Thyroid gland (tissue), 4 donors: ENCODE measurements around the gene TSKU. TPM values are rescaled to one million over a fixed set of nuclear protein-coding genes. Genes with fewer than 3 reads are reported as not detected.

Experiments
- DNase-seq, 2 donors: peaks; one replicate each; pipeline ENCODE4 v3.0.0-alpha.2; 2019
- H3K27ac ChIP-seq, 3 donors: fragments of 200-600 bp; sonication (generic); 1 replicate in 2 of 3; 2 replicates in 1 of 3; pipeline ENCODE4 v1.5.1; 2016 to 2019; ENCODE audit warnings: mild to moderate bottlenecking in 1 of 3, moderate library complexity in 1 of 3
- H3K27me3 ChIP-seq: fragments of 200-600 bp; sonication (generic); one replicate; pipeline ENCODE4 v1.5.1; 2019
- H3K36me3 ChIP-seq, 2 donors: fragments of 200-600 bp; sonication (generic); one replicate each; pipeline ENCODE4 v1.5.1; 2016 to 2019
- H3K4me1 ChIP-seq, 2 donors: fragments of 200-600 bp; sonication (generic); one replicate each; pipeline ENCODE4 v1.5.1; 2017 to 2019
- H3K4me3 ChIP-seq, 3 donors: fragments of 200-600 bp; sonication (generic); replicated peaks in 1 of 3; 1 replicate in 2 of 3; 2 replicates in 1 of 3; pipeline ENCODE4 v1.5.1; 2016; ENCODE audit warnings: mild to moderate bottlenecking in 1 of 3
- H3K9me3 ChIP-seq: fragments of 200-600 bp; sonication (generic); one replicate; pipeline ENCODE4 v1.5.1; 2017
- POLR2A ChIP-seq, 2 donors: fragments of 450-650 bp; IDR thresholded peaks; one replicate each; pipeline ENCODE4 v1.6.1; 2017; ENCODE audit warnings: antibody characterized with exemption in 2 of 2, mild to moderate bottlenecking in 2 of 2, moderate library complexity in 1 of 2
- WGBS, 2 donors: methylation state at CpG; one replicate each; pipeline ENCODE4 v1.1.5; 2017; 5-methylcytosine and 5-hydroxymethylcytosine counted together
- intact Hi-C: fragments of 100-400 bp; cut with DNase I; formaldehyde crosslinking; loops from one replicate; pipeline ENCODE4 v1.15.1; 2023
- total RNA-seq, 4 donors: library from RNA; depleted of rRNA; stranded (reverse); fragments of >200 nt; gene quantifications; one replicate each; pipeline ENCODE4 v1.2.3, GENCODE V29; 2016
- TF ChIP-seq, protein P1 (sequence below), 6 experiments: fragments of 200-600 bp in 3 of 6; fragments of 450-650 bp in 3 of 6; sonication (generic) in 3 of 6; IDR thresholded peaks; one replicate each; pipeline ENCODE4 v1.5.1; 2016 to 2019; ENCODE audit warnings: antibody characterized with exemption in 6 of 6, mild to moderate bottlenecking in 2 of 6, inconsistent platforms in 1 of 6, moderate library complexity in 1 of 6

TSKU gene
- total RNA-seq, 4 donors from 2014 or later = 95.6 to 152 (median 99.2) TPM

DNA sequence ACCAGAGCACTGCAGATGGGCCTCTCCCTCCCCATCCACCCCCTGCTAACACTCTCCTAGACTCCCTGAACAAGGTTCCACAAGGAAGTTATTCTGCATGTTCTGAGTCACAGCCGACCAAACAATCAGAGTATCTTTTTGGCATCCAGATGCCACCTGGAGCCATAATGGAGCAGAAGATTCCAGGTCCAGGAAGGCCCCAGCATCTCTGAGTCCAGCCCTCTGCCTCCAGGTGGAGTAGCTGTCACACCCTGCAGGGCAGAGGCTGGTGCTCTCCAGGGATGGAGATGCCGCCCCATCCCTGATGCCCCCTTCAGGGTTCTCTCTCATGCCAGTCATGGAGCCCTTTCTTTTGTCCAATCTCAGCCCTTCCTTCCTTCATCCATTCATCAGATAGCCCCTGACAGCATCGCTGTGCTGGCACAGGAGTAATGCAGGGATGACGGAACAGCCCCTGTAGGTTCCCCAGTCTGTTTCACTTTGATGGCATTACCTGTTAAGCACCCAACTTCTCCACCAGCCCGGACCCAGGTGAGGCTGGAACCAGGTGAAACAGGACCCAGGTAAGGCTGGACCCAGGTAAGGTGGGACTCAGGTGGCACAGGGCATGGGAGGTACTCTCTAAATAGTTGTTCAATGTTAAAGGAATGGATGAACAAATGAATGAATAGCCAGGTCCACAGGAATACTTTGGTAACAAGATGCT, 20.1 kb upstream of the TSKU start:
- Histone ChIP-seq H3K27ac (no peak overlapping the region), H3K4me3 (no peak overlapping the region), H3K9me3 (no peaks in the 10 kb centered on the region), H3K4me1 (peaks cover 25 to 29% of the 10 kb centered on the region in 2 donors), H3K36me3 (no peaks in the 10 kb centered on the region), H3K27me3 (no peaks in the 10 kb centered on the region)
- intact Hi-C loops = no loop called here
- TF ChIP-seq, protein P1, sequence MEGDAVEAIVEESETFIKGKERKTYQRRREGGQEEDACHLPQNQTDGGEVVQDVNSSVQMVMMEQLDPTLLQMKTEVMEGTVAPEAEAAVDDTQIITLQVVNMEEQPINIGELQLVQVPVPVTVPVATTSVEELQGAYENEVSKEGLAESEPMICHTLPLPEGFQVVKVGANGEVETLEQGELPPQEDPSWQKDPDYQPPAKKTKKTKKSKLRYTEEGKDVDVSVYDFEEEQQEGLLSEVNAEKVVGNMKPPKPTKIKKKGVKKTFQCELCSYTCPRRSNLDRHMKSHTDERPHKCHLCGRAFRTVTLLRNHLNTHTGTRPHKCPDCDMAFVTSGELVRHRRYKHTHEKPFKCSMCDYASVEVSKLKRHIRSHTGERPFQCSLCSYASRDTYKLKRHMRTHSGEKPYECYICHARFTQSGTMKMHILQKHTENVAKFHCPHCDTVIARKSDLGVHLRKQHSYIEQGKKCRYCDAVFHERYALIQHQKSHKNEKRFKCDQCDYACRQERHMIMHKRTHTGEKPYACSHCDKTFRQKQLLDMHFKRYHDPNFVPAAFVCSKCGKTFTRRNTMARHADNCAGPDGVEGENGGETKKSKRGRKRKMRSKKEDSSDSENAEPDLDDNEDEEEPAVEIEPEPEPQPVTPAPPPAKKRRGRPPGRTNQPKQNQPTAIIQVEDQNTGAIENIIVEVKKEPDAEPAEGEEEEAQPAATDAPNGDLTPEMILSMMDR (IDR thresholded peaks at IDR 0.05) = no peak
- TF ChIP-seq POLR2A (IDR thresholded peaks at IDR 0.05) = no peak
- WGBS, 2 donors = 85 to 87% methylated on average over 5 of the region's 5 CpGs
- no peak for DNase-seq

DNA sequence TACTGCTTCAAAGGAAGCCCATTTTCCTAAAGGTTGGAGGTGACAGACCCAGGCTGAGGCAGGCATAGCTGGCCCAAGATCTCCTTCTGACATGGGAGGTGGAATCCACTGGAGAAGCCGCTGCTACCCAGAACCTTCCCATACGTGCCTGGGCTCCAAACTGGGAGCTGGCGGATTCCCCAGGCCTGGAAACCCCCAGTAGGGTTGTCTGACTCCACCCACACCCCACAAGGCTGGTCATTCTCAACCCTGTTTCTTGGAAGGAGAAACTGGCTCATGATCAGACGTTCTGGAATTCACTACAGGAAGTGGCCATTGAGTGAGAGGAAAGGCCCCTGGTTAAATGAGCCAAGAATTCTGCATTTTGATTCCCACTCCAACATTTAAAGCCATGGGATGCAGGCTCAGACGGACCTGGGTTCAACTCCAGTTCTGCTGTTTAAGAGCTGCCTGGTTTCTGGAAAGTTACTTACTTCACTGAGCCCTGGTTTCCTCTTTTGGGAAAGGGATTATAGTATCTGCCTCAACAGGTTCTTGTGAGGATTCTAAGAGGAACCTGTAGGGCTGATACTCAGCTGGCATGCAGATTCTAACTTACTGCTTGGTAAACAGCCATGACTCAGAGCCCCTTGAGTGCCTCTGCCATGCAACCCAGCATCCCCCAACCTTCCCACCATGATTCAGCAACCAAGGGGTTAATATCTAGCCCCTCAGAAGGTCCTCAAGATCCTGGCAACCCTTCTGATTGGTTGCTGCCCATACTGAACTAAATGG, 19.4 kb upstream of the TSKU start:
- TF ChIP-seq POLR2A (IDR thresholded peaks at IDR 0.05) = no peak
- TF ChIP-seq, protein P1 (IDR thresholded peaks at IDR 0.05) = no peak
- H3K4me1 ChIP-seq = peaks cover 32 to 36% of the 10 kb centered on the region in 2 donors
- WGBS, 2 donors = 41% methylated on average over 5 of the region's 5 CpGs
- DNase-seq = no peak
- H3K9me3 ChIP-seq = no peaks in the 10 kb centered on the region
- no peaks in the 10 kb centered on the region for H3K27me3 ChIP-seq
- H3K27ac ChIP-seq = peak overlapping the region in 2 of 3 donors; percentile 3 to 23
- H3K36me3 ChIP-seq = no peaks in the 10 kb centered on the region
- intact Hi-C loops = no loop called here
- no peak overlapping the region for H3K4me3 ChIP-seq

DNA sequence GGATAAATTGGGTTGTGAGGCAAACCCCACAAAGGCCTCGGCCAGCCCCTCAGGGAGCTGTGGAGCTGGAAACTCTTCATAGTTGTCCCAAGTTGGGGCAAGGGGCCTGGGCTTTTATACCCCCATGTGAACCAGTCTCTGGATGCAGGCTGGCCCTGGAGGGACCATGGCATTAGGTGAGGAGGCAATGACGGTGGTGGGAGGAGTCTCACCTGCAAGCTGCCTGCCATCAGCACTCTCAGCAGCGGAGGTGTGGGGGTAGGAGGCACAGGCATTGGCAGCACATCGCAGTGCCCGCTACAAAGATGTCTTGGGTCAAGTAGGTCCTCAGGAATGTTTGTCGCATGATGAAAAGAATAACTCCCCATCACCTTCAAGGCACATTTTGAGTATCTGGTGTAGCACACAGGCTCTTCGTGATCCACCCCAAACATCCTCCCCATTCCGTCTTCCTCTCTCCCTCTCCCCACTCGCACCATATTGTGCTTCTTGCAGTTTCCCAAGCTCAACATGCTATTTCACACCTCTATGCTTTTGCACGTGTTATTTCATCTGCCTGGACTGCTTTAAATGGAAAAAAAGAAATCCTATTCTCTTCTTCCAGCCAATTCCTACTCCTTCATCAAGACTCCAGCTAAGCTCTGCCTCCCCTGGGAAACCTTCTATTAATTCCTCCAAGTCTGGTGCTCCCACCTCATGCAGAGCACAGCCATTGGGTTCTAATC, 18.1 kb upstream of the TSKU start:
- no peak overlapping the region for H3K27ac ChIP-seq
- intact Hi-C loops = no loop called here
- no peak for DNase-seq
- H3K27me3 ChIP-seq = no peaks in the 10 kb centered on the region
- no peak overlapping the region for H3K4me3 ChIP-seq
- H3K36me3 ChIP-seq = no peaks in the 10 kb centered on the region
- peaks cover 39 to 50% of the 10 kb centered on the region in 2 donors for H3K4me1 ChIP-seq
- no peaks in the 10 kb centered on the region for H3K9me3 ChIP-seq
- WGBS, 2 donors = 88 to 94% methylated on average over 8 to 10 of the region's 10 CpGs
- TF ChIP-seq POLR2A (IDR thresholded peaks at IDR 0.05) = no peak
- TF ChIP-seq, protein P1 (IDR thresholded peaks at IDR 0.05) = no peak

DNA sequence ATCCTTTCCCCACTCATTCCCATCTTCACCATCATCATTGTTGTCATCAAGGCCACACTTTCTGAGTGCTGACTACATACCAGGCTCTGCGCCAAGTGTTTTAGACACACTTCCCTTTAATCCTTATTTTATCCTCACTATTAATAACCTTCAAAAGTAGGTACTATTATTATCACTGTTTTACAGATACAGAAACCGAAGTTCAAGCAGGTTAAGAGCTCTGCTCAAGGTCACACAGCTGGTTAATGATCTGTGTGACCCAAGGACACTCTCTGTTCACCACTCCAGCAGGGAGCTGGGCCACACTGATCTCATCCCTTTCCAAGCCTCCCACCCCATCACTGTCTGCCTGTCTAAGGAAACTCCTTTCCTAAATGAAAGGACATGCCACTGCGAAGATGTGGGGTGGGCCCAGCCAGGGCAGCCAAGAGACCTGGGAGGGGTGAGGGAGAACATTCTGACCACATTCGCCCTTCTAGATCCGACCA, 17.2 kb upstream of the TSKU start:
- Histone ChIP-seq H3K4me1 (peaks cover 46 to 58% of the 10 kb centered on the region in 2 donors), H3K27ac (peak overlapping the region in 2 of 3 donors; percentile 96 to 97)
- TF ChIP-seq POLR2A (IDR thresholded peaks at IDR 0.05) = no peak
- TF ChIP-seq, protein P1 (IDR thresholded peaks at IDR 0.05) = no peak

More for the DNA sequence above, 17.2 kb upstream of the TSKU start:
- no peak for DNase-seq
- Histone ChIP-seq H3K4me3 (no peak overlapping the region), H3K27me3 (no peaks in the 10 kb centered on the region), H3K36me3 (no peaks in the 10 kb centered on the region), H3K9me3 (no peaks in the 10 kb centered on the region)
- intact Hi-C loops = no loop called here
- WGBS, 2 donors = 77 to 79% methylated on average over 5 of the region's 5 CpGs
